ENCODE data around the gene SLC26A8.

GRCh38 chr6:35922139-35922554 is 102.3 kb downstream of the SLC26A8 start:
- TF ChIP-seq CTCF (IDR thresholded peaks at IDR 0.05; ENCODE audit: low read depth, low read length, missing input control), result no peak
- no peak for TF ChIP-seq GABPA (IDR thresholded peaks at IDR 0.05 in 1 of 2, conservative IDR thresholded peaks at IDR 0.05 in 1 of 2)
- no peak for TF ChIP-seq RXRA (IDR thresholded peaks at IDR 0.05)
- no peak for TF ChIP-seq MAX (IDR thresholded peaks at IDR 0.05)
- TF ChIP-seq YY1 (IDR thresholded peaks at IDR 0.05), result no peak
- TF ChIP-seq EGR1 (IDR thresholded peaks at IDR 0.05; ENCODE audit: low read depth in 2 of 2), result no peak
- no peak for TF ChIP-seq REST (IDR thresholded peaks at IDR 0.05)
- TF ChIP-seq ATF3 (IDR thresholded peaks at IDR 0.05), result no peak
- no peak for TF ChIP-seq JUND (IDR thresholded peaks at IDR 0.05)

All from liver (tissue), 3 donors.